Right kidney (tissue), 9 donors: ENCODE measurements around the gene PIGB.
"Not testable (repeated sequence)": the region's sequence is repeated elsewhere in the genome, so short reads cannot be mapped to it uniquely, and the experiment has no call there.

ENCODE experiments used
- DNase-seq: peaks from one replicate; pipeline ENCODE4 v3.0.0-alpha.2; 2016
- long read RNA-seq, 8 donors: transcript quantifications; one replicate each; lab custom pipeline, GENCODE V29; 2026

Gene PIGB
- long read RNA-seq, donor 1, partial matches to known transcripts = 0 of 3 reads
- long read RNA-seq, donor 1, other reads (novel, unspliced or antisense) = 0 of 3 reads
- long read RNA-seq, donor 2, partial matches to known transcripts = 0 of 2 reads
- long read RNA-seq, donor 2, other reads (novel, unspliced or antisense) = 0 of 2 reads
- long read RNA-seq, donor 3, partial matches to known transcripts = 31 of 38 reads
- long read RNA-seq, donor 3, other reads (novel, unspliced or antisense) = 5 of 38 reads
- long read RNA-seq, donor 4, partial matches to known transcripts = 0 of 1 reads
- long read RNA-seq, donor 4, other reads (novel, unspliced or antisense) = 0 of 1 reads
- long read RNA-seq, donor 5, partial matches to known transcripts = 0 of 3 reads
- long read RNA-seq, donor 5, other reads (novel, unspliced or antisense) = 0 of 3 reads
- long read RNA-seq, donor 6, partial matches to known transcripts = 0 of 2 reads
- long read RNA-seq, donor 6, other reads (novel, unspliced or antisense) = 0 of 2 reads
- long read RNA-seq, donor 7 = 0 reads
- long read RNA-seq, donor 8, partial matches to known transcripts = 0 of 1 reads
- long read RNA-seq, donor 8, other reads (novel, unspliced or antisense) = 0 of 1 reads

DNA sequence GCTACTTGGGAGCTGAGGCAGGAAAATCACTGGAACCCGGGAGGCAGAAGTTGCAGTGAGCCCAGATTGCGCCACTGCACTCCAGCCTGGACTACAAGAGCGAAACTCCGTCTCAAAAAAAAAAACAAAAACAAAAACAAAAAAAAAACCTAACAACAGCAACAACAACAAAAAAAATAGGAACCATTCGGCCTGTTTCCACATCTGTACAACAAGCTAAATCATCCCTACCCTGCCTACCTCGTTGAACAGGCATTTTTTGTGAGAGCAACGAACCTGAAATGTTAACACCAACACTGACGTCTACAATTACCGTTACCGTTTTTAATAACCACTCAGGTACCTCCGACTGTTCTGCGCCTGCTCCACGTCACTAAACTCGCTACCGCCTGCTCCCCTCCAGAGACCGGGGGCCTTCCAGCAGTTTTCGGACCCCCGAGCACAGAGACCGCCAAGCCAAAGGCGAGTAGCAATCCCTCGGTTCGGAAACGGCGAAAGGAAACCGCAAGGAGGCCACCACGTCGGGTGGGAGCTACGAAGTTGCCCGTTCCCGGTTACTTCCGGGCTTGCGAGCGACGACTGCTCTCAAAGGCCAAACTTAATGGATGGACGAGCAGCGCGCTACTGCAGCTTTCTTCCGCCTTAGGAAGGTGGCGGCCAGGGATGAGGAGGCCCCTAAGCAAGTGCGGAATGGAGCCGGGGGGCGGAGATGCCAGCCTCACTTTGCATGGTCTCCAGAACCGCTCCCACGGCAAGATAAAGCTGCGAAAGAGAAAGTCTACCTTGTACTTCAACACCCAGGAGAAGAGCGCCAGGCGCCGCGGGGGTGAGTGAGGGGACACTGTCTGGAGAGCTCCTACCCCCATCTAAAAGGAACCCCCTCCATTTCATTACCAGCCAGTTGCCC lies at the start of gene PIGB, which contains the start of gene PIGBOS1:
TSS of gene PIGB (plus strand) at position 635 of the 907 bp plus-strand sequence. CDS start at position 664, 29 bp downstream.
TSS of gene PIGBOS1 (minus strand) at position 536 of the 907 bp plus-strand sequence. CDS start 1,331 bp downstream, outside the sequence.
- DNase-seq = peak; percentile 94

- no peak for DNase-seq
Measured at GRCh38 chr15:55270291-55270690, 48.7 kb upstream of the PIGB start.

- no peak for DNase-seq
Measured at GRCh38 chr15:55276324-55276723, 42.7 kb upstream of the PIGB start.

DNA sequence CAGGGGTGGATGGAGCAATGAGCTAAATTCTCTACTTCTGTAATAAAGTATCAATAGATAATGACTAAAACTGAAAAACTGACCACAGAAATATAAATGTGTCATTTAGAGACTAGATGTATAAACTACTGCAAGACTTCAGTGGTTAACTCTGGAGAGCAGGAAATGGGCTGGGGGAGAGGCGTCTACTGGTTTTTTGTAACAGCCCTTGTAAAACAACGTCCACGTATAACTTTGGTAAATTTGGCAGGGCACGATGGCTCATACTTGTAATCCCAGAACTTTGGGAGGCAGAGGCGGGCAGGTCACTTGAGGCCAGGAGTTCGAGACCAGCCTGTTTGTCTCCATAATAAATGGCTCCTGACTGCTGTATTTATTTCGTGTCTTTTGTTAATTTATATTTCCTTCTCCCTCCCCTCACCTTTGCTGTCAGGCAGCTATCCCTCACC lies 41.9 kb upstream of the PIGB start:
- DNase-seq = no peak

DNA sequence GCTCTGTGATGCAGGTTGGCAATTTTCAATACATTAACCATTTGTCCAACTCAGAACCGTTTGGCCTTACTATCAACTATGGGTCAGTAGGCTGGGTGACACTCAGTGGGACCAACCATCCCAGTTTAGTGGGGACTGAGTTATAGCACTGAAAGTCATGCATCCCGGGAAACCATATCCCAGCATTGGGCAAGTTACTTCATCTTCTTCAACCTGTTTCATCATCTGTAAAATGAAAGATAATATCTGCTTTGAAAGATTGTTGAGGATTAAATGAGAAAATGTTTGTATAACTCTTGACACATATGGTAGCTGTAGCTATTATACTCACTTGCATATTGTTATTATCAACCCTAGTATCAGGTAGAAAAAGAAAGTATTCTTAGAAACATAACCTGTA lies 41.3 kb upstream of the PIGB start:
- DNase-seq = no peak

- no peak for DNase-seq
Measured at GRCh38 chr15:55279100-55279745, 39.8 kb upstream of the PIGB start.

GRCh38 chr15:55279746-55280351 lies 39.2 kb upstream of the PIGB start:
- DNase-seq = no peak

DNA sequence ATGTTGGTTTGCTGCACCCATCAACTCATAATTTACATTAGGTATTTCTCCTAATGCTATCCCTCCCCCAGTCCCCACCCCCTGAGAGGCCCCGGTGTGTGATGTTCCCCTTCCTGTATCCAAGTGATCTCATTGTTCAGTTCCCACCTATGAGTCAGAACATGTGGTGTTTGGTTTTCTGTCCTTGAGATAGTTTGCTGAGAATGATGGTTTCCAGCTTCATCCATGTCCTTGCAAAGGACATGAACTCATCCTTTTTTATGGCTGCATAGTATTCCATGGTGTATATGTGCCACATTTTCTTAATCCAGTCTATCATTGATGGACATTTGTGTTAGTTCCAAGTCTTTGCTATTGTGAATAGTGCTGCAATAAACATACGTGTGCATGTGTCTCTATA lies 38.4 kb upstream of the PIGB start:
- not testable (repeated sequence) for DNase-seq

- no peak for DNase-seq
Measured at GRCh38 chr15:55281517-55282228, 37.3 kb upstream of the PIGB start.

- DNase-seq = no peak
Measured at GRCh38 chr15:55282284-55282833, 36.7 kb upstream of the PIGB start.

GRCh38 chr15:55283379-55284147 lies 35.5 kb upstream of the PIGB start:
- no peak for DNase-seq

GRCh38 chr15:55284426-55284825 lies 34.6 kb upstream of the PIGB start:
- no peak for DNase-seq

GRCh38 chr15:55286442-55287189 lies 32.4 kb upstream of the PIGB start:
- not testable (repeated sequence) for DNase-seq

DNA sequence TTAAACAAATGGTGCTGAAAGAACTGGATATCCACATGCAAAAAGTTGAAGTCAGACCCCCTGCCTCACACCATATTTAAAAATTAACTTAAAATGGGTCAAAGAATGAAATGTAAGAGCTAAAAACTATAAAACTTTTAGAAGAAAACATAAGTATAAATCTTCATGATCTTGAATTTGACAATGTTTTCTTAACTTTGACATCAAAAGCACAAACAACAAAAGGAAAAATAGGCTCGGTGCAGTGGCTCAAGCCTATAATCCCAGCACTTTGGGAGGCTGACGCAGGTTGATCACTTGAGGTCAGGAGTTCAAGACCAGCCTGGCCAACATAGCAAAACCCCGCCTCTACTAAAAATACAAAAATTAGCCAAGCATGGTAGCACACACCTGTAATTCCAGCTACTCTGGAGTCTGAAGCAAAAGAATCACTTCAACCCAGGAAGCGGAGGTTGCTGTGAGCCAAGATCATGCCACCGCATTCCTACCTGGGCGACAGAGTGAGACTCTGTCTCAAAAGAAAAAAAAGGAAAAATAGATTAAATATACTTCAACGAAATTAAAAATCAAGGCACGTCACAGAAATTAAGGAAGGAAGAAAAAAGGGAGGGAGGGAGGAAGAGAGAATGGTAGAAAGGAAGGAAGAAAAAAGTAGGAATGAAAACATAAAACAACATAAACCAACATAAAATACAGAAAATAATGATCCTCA lies 30.9 kb upstream of the PIGB start:
- DNase-seq = no peak

- peak; percentile 69 for DNase-seq
Measured at GRCh38 chr15:55289011-55289745, 29.8 kb upstream of the PIGB start.

DNA sequence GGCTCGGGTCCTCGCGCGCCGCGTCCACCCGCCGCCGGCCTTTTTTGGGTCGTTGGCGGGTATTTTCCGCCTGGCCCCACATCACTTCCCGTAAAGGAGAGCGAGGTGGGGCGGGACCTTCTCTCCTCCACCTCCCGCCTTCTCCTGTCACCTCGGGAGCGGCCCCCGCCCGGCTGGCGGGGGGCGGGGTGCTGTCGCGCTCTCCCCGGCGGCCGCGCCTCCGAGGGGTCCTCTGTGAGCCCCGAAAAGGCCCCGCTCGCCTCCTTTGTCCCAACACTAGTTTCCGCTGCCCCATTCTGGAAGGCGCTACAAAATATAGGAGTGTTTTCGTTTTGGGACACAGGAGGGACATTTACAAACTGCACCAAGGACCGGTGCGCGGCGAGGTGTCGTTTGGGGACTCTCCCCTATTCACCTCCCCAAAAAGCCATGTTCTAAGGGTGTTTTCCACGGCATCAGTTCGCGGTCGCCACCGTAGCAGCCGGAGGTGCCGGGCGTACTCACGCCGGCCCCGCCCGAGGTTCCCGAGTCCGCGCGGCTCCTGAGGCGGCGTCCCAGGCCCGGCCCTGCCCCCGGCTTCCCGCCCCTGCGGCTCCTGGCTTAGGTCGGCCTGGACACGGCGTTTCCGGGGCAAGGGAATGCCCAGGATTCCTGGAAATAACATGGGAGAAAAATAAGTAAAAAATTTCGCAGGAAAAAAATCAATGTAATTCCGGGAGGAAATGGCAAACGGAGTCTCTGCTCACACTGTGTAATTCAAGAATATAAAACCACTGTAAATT lies 29.1 kb upstream of the PIGB start, which contains the start of gene RAB27A:
TSS of gene RAB27A (minus strand) at position 68 of the 782 bp plus-strand sequence. CDS start 54,879 bp downstream, outside the sequence.
- peak; percentile 91 for DNase-seq
